Islet of Langerhans (tissue), 1 donor: ENCODE measurements around the gene CCDC85B.
"Not testable (repeated sequence)": the region's sequence is repeated elsewhere in the genome, so short reads cannot be mapped to it uniquely, and the experiment has no call there.

ENCODE experiments used
- FAIRE-seq: peaks from one replicate; lab custom pipeline; 2011; peaks lifted over from hg19 to GRCh38; lab: Jason Lieb, UNC

Gene CCDC85B

DNA sequence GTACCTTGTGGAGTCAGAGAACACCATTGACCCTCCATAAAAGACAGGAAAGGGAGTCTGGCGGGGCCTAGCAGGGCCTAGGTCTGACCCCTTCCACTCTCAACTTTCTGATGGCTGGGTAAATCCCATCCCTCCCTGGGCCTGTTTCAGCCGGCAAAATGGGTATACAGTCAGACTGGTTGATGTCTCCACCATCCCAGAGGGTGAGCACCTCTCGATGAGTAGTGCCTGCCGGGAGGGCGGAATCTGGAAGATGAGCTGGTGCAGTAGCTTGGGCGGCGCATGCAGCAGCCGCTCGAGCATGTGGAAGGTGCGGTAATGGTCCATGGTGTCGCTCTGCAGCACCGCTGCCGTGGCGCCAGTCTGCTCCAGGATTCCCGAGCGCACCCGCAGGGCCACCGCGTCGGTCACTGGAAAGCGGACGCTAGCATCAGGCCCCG lies 2.7 kb upstream of the CCDC85B start:
- FAIRE-seq: no peak

- FAIRE-seq: no peak
These were observed 2.2 kb upstream of the CCDC85B start, which contains the start of gene FIBP for GRCh38 chr11:65888163-65888814. Gene FIBP (minus strand): TSS chr11:65888471. CDS start chr11:65888418, 53 bp downstream.

GRCh38 chr11:65891219-65892136 lies 1.0 kb downstream of the CCDC85B start:
- FAIRE-seq: no peak

DNA sequence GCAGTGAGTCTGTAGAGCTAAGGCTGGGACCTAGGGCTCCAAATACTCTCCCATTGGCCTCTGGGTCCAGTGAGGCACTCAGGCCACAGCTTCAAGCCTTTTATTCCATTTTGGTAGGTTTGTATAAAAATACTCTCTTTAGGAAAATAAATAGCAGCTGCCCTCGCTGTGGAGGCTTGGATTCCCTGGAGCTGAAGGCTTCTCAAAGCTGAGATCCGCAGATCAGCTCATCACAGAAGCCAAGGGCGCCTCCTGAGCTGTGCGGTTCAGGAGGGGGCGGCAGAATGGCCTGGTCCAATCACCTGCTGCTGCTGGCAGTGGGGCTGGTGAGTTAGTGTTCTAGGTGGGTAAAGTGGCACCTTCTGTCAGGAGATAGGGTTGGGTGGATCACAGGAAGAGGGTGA lies 1.7 kb downstream of the CCDC85B start:
- not testable (repeated sequence) for FAIRE-seq

- FAIRE-seq: no peak
These were observed 2.3 kb downstream of the CCDC85B start for GRCh38 chr11:65892661-65893317.

DNA sequence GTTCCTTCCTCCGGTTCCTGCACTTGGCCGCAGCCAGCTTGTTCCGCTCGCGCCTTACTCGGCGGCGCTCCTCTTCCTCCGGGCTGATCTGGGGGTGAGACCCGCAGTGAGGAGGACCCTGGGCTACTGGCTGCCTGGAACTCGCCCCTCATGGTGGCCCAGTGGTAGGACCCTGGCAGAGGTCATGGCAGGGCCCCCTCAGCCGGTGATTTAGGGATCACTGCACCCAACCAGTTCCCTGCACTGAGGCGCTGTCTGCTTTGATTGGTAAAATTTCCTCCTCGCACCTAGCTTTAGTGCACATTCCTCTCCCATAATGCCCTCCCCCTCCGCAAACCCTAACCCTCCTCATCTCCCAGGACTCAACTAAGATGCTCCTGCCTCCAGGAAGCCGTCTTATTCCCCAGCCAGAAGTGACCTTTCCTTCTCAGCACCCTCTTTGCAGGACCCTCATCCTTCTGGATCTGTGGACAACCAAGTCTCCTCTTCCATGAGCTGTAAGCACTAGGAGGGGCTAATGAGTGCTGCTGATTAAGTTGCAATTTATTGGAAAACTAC lies 3.6 kb downstream of the CCDC85B start:
- no peak for FAIRE-seq

DNA sequence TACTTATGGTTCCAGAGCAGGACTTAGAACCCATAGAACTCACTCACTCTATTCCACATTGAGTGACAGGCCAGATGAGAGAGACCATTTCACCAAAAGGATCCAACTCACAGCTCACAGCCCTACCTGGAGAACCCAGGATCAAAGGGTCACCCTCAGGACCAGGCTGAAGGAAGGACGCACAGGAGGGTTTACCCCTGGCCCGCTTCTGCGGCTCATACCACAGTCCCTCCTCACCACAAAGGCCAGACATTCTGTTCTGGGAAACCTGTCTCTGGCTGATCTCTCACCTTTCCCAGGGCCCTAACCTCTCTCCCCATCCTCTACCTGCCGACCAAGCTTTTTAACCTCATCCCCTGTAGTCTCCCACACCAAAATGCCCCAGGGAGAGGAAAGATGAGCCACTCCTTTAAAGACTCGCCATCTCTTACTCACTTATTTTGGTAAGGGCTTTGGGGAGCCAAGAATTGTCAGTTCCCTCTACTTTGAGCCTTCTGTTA lies 5.1 kb downstream of the CCDC85B start:
- no peak for FAIRE-seq

DNA sequence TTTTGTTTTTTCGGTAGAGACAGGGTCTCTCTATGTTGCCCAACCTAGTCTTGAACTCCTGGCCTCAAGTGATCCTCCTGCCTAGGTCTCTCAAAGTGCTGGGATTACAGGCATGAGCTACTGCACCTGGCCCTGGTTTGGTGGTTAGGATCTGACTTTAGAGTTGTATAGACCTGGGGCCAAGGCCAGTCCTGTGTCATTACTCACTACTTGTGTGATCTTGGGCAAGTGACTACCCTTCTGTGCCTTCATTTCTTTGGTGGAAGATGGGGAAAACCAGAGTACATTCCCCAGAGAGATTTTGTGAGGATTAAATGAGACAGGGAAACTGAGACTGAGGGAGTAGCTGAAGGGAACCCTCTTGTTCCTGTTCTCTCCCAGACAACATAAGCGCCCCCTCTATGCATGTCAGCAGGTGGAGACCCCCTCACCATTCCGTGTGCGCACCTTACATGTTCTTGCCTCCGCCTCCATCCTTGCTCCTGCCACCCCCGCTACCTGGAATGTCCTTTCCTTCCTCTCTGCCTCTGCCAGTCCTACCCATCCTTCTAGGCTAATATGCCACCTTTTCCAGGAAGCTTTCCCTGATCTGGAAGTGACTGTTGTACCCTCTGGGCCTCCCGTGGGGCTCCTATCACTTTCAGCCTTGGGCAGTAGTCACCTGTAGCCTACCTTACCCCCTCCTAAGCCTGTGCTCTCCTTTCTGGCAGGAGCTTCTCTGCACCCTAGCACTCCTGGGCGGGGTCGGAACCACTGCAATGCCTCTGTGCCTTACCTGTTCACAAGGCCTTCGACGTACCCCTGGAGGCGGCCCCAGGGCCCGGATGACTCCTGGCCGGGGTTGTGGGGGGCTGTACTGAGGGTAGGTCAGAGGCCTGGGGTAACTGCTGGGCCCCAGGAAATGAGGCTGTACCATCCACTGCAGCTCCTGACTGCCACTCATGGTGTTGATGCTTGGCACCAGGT lies 5.8 kb downstream of the CCDC85B start:
- no peak for FAIRE-seq

DNA sequence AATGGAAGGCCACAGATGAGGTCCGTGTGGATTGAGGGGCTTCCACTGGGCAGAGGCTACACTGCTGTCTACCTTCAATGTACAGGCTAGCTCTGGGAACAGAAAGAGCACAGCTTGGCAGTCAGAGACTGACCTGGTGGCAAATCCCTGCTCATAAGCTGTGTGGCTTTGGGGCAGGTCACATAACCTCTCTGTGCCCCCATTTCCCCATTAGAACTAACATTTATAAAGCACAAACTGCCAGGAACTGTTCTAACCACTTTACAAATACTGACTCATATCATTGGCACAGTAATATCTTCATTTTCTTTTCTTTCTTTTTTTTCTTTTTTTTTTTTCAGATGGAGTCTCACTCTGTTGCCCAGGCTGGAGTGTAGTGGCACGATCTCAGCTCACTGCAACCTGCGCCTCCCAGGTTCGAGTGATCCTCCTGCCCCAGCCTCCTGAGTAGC lies 6.6 kb downstream of the CCDC85B start:
- FAIRE-seq: no peak

DNA sequence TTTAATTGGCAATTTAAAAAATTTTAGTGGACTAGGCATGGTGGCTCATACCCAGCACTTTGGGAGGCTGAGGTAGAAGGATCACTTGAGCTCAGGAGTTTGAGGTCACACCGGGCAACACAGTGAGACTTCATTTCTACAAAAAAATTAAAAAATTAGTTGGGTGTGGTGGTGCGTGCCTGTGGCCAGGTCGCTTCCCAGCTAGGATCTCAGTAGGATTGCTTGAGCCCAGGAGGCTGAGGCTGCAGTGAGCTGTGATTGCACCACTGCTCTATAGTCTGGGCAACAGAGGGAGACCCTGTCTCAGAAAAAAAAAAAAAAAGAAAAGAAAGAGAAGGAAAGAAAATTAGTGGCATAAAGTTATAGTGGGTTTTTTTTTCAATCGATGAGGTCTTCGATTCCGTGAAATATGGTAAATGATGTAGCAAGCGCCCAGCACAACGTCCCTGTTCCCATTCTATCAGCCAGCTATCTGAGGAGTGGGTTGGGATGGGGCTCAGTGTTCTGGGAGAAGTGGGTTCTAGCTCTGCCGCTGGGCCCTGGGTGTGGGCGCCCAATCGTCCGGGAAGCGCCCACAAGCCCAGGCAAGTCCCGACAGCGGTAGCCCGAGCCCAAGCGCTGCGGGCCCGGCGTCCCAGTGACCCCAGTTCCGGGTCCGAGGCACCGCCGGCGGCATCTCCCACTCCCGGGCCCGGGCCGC lies 8.3 kb downstream of the CCDC85B start:
- FAIRE-seq: no peak

- no peak for FAIRE-seq
These were observed 9.1 kb downstream of the CCDC85B start for GRCh38 chr11:65899356-65900124.

GRCh38 chr11:65900125-65900898 lies 9.8 kb downstream of the CCDC85B start, which contains the start of gene FOSL1:
Gene FOSL1 (minus strand): TSS chr11:65900388. CDS start chr11:65900339, 49 bp downstream.
- no peak for FAIRE-seq

DNA sequence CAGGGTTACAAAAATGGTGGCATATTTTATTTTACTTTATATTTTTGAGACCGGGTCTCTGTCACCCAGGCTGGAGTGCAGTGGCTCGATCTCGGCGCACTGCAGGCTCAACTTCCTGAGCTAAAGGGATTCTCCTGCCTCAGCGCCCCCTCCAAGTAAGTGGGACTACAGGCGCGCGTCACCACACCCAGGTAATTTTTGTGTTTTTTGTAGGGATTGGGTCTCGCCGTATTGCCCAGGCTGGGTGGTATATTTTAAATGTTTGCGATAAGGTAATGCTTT lies 10.4 kb downstream of the CCDC85B start:
- no peak for FAIRE-seq

- no peak for FAIRE-seq
These were observed 12.6 kb downstream of the CCDC85B start for GRCh38 chr11:65903068-65903481.

GRCh38 chr11:65903715-65904114 lies 13.2 kb downstream of the CCDC85B start:
- FAIRE-seq: no peak

DNA sequence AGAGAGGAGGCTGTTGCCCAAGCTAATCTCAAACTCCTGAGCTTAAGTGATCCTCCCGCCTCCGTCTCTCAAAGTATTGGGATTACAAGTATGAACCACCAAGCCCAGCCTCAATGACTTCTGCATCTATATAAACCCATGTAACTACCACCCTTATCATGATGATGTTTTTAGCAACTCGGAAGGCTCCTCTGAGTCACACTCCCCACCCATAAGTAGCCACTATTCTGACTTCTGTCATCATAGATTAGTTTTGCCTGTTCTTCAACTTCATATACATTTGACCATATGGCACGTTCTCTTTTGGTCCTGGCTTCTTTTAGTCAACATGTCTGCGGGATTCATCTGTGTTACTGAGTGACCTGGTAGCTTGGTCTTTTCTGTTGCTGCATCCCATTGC lies 16.1 kb downstream of the CCDC85B start:
- FAIRE-seq: no peak

- FAIRE-seq: no peak
These were observed 17.4 kb downstream of the CCDC85B start for GRCh38 chr11:65907878-65908277.

DNA sequence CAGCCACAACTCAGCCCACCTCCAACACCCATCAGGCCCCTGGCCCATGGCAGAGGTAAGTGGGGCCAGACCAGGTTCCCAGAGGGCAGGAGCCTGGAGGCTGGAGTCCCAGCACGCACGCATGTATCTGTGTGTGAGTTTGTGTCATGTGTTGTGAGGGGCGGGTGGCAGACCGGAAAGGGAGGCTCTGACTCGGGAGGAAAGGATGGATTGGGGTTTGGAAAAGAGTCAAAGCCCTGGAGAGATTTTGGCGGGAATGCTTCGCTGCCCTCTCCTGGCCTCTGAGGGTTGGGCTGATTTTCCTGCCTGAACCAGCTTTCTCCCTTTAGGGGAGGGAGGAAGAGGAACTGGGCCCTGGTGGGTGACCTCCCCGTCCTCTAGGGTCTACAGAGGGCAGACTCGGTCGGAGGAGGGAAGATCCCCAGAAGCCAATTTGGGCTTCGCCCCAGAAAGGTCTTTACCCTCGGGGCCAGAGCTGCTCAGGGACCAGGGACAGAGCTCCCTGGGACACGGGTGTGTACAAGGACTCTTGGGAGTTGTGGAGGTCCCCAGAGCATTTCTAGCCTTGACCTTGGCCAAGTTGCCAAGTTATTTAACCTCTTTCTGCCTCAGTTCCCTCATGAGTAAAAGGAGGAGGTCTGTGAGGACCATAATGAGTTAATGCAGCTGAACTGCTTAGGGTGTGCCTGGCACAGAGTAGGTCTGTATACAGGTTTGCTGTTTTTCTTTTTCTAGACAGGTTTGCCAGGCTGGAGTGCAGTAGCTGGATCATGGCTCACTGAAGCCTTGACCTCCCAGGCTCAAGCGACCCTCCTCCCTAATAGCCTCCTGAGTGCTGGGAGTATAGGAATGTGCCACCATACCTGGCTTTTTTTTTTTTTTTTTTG lies 21.5 kb downstream of the CCDC85B start:
- no peak for FAIRE-seq
